ENCODE measurements around the gene SEZ6L. TPM values are rescaled to one million over a fixed set of nuclear protein-coding genes. Genes with fewer than 3 reads are reported as not detected.

SEZ6L gene
- total RNA-seq, 1 experiment from 2014 or later = not detected

- no peak overlapping the region for H3K27ac ChIP-seq (ENCODE audit: low read depth, low read length)
- no peak for TF ChIP-seq ELF1 (IDR thresholded peaks at IDR 0.05; ENCODE audit: borderline replicate concordance, low read depth)
- no peak for TF ChIP-seq YY1 (IDR thresholded peaks at IDR 0.05; ENCODE audit: extremely low read depth, insufficient replicate concordance, low read depth, low read length)
- no peak for TF ChIP-seq RAD21 (IDR thresholded peaks at IDR 0.05; ENCODE audit: low read depth)
- TF ChIP-seq CEBPB (IDR thresholded peaks at IDR 0.05; ENCODE audit: low read depth) = no peak
- TF ChIP-seq SIN3A (IDR thresholded peaks at IDR 0.05; ENCODE audit: low read depth) = no peak
- TF ChIP-seq, protein P1, sequence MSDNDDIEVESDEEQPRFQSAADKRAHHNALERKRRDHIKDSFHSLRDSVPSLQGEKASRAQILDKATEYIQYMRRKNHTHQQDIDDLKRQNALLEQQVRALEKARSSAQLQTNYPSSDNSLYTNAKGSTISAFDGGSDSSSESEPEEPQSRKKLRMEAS (IDR thresholded peaks at IDR 0.05) = no peak
- no peak for TF ChIP-seq FOSL1 (IDR thresholded peaks at IDR 0.05; ENCODE audit: low read depth)
- TF ChIP-seq SP1 (IDR thresholded peaks at IDR 0.05; ENCODE audit: low read depth) = no peak
- TF ChIP-seq, protein P2, sequence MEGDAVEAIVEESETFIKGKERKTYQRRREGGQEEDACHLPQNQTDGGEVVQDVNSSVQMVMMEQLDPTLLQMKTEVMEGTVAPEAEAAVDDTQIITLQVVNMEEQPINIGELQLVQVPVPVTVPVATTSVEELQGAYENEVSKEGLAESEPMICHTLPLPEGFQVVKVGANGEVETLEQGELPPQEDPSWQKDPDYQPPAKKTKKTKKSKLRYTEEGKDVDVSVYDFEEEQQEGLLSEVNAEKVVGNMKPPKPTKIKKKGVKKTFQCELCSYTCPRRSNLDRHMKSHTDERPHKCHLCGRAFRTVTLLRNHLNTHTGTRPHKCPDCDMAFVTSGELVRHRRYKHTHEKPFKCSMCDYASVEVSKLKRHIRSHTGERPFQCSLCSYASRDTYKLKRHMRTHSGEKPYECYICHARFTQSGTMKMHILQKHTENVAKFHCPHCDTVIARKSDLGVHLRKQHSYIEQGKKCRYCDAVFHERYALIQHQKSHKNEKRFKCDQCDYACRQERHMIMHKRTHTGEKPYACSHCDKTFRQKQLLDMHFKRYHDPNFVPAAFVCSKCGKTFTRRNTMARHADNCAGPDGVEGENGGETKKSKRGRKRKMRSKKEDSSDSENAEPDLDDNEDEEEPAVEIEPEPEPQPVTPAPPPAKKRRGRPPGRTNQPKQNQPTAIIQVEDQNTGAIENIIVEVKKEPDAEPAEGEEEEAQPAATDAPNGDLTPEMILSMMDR (IDR thresholded peaks at IDR 0.05 in 2 of 3, conservative IDR thresholded peaks at IDR 0.05 in 1 of 3; ENCODE audit: borderline replicate concordance in 1 of 3, insufficient read depth in 1 of 3, low read depth in 2 of 3, low read length in 2 of 3) = no peak
- TF ChIP-seq TCF7L2 (IDR thresholded peaks at IDR 0.05; ENCODE audit: borderline replicate concordance, extremely low read depth, insufficient read depth, insufficient read length) = no peak
- no peak for TF ChIP-seq ZBTB33 (IDR thresholded peaks at IDR 0.05; ENCODE audit: extremely low read depth, insufficient replicate concordance, low read length)
- no peak overlapping the region for H3K9ac ChIP-seq (ENCODE audit: low read length)
- ATAC-seq (no peak), DNase-seq (ENCODE audit: low read depth, low spot score) (no peak)
- H3K4me2 ChIP-seq (ENCODE audit: low read length) = no peak overlapping the region
- H3K9me2 ChIP-seq (ENCODE audit: insufficient read depth) = no peaks in the 10 kb centered on the region
- intact Hi-C loops (cut with micrococcal nuclease) = no loop called here
- H4K20me1 ChIP-seq (ENCODE audit: insufficient read depth) = no peaks in the 10 kb centered on the region
- no peaks in the 10 kb centered on the region for H3K36me3 ChIP-seq (ENCODE audit: control insufficient read depth in 1 of 2, insufficient read depth in 2 of 2, low read length in 2 of 2)
- CTCF ChIA-PET = no interaction called here
- no peaks in the 10 kb centered on the region for H3K9me3 ChIP-seq (ENCODE audit: control insufficient read depth in 1 of 2, insufficient read depth in 1 of 2, low read depth in 1 of 2, low read length in 2 of 2)
- H2AFZ ChIP-seq (ENCODE audit: low read depth, low read length, poor library complexity, severe bottlenecking) = no peak overlapping the region
- POLR2A ChIA-PET = no interaction called here
- BruUV-seq (replicated peaks) = no TSS peak
- no peak overlapping the region for H3K4me3 ChIP-seq (replicated peaks in 1 of 2; ENCODE audit: low read depth in 1 of 2, low read length in 2 of 2)
- H3K4me1 ChIP-seq (ENCODE audit: control insufficient read depth in 1 of 2, insufficient read depth in 2 of 2, low read length in 2 of 2) = peaks cover 0 to 7% of the 10 kb centered on the region in 2 experiments; a peak in 1 of 4 replicates
- H3K79me2 ChIP-seq (ENCODE audit: insufficient read depth, low read length) = no peaks in the 10 kb centered on the region
- RAD21 ChIA-PET (ENCODE audit: low non-redundant PET in 1 of 2, low total read pairs in 2 of 2, uncharacterized antibody in 2 of 2, unreplicated experiment in 2 of 2) = no interaction called here
- H3K27me3 ChIP-seq (ENCODE audit: insufficient read depth, low read length) = peaks cover 21% of the 10 kb centered on the region
These were observed 158.0 kb downstream of the SEZ6L start for GRCh38 chr22:26327306-26327705.

Data from HCT116 (cell line).